Calu3 (cell line): ENCODE measurements around the gene LRRK1. TPM values are rescaled to one million over a fixed set of nuclear protein-coding genes. Genes with fewer than 3 reads are reported as not detected.
A peak's percentile ranks its signal among the peaks of the same experiment; 100 is the strongest.

Experiments used
- BruUV-seq: library from RNA; stranded (reverse); fragments of 400-500 nt; replicated peaks from 2 replicates; lab custom pipeline; 2021; lab: Mats Ljungman, UMichigan
- CTCF ChIA-PET: fragments of 300-600 bp; sonication (Branson Sonifier 250); formaldehyde crosslinking; loops from one replicate; lab custom pipeline; 2022; ENCODE audit warnings: antibody characterized with exemption; lab: Charles Lee
- DNase-seq: peaks from one replicate; pipeline ENCODE4 v3.0.0; 2022
- H3K27ac Mint-ChIP-seq: one replicate; pipeline ENCODE4 v1.8.0; 2022; ENCODE audit warnings: mixed read lengths; ENCODE audit not compliant: unreplicated experiment
- H3K27me3 Mint-ChIP-seq: one replicate; pipeline ENCODE4 v1.8.0; 2022; ENCODE audit warnings: mixed read lengths; ENCODE audit not compliant: unreplicated experiment
- H3K36me3 Mint-ChIP-seq: one replicate; pipeline ENCODE4 v1.8.0; 2022; ENCODE audit warnings: mild to moderate bottlenecking, moderate library complexity, mixed read lengths; ENCODE audit not compliant: insufficient read depth, unreplicated experiment
- H3K4me1 Mint-ChIP-seq: one replicate; pipeline ENCODE4 v1.8.0; 2022; ENCODE audit warnings: mild to moderate bottlenecking, low read depth, mixed read lengths; ENCODE audit not compliant: unreplicated experiment
- H3K4me3 Mint-ChIP-seq: one replicate; pipeline ENCODE4 v1.8.0; 2022; ENCODE audit warnings: mild to moderate bottlenecking, low read depth, moderate library complexity, mixed read lengths; ENCODE audit not compliant: unreplicated experiment
- H3K9me3 Mint-ChIP-seq: one replicate; pipeline ENCODE4 v1.8.0; 2022; ENCODE audit warnings: low read depth, mixed read lengths; ENCODE audit not compliant: unreplicated experiment
- intact Hi-C: fragments of 100-400 bp; cut with micrococcal nuclease; formaldehyde crosslinking; loops from one replicate; pipeline ENCODE4 v1.10.0; 2022; ENCODE audit not compliant: unreplicated experiment
- total RNA-seq: library from RNA; stranded (reverse); gene quantifications from 2 replicates; pipeline ENCODE4 v1.2.3, GENCODE V29; 2022
- TF ChIP-seq, protein P1 (sequence below): fragments of 200-600 bp; IDR thresholded peaks from one replicate; pipeline ENCODE4 v1.8.0; 2022; ENCODE audit warnings: antibody characterized with exemption; ENCODE audit not compliant: unreplicated experiment

LRRK1 gene
- total RNA-seq, 1 experiment from 2014 or later = 21.3 TPM

DNA sequence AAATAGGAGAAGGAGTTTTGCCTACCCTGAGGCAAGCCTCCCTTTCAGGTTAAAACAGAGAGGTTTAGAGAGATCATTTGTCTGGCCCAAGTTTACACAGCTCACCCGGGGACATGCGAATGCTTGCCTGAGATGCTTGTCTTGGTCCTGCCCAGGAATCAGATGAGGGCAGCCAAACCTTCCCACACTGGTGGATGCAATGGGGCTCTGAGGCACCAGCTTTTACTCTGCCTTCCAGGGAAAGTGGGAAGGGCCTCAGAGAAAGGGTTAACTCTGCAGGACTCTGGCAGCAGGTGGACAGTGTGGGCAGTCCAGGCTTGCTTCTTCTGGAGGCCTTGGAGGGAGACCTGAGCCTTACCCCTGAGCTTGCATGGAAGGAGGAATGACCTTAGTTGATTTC is 90.0 kb downstream of the LRRK1 start:
- Mint-ChIP-seq H3K4me3 (peak overlapping the region; percentile 89), H3K36me3 (peaks cover 34% of the 10 kb centered on the region), H3K9me3 (peaks cover 11% of the 10 kb centered on the region), H3K27me3 (no peaks in the 10 kb centered on the region), H3K4me1 (peaks cover 31% of the 10 kb centered on the region), H3K27ac (no peak overlapping the region)
- TF ChIP-seq, protein P1, sequence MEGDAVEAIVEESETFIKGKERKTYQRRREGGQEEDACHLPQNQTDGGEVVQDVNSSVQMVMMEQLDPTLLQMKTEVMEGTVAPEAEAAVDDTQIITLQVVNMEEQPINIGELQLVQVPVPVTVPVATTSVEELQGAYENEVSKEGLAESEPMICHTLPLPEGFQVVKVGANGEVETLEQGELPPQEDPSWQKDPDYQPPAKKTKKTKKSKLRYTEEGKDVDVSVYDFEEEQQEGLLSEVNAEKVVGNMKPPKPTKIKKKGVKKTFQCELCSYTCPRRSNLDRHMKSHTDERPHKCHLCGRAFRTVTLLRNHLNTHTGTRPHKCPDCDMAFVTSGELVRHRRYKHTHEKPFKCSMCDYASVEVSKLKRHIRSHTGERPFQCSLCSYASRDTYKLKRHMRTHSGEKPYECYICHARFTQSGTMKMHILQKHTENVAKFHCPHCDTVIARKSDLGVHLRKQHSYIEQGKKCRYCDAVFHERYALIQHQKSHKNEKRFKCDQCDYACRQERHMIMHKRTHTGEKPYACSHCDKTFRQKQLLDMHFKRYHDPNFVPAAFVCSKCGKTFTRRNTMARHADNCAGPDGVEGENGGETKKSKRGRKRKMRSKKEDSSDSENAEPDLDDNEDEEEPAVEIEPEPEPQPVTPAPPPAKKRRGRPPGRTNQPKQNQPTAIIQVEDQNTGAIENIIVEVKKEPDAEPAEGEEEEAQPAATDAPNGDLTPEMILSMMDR = no peak
- CTCF ChIA-PET = interaction anchor here (0.5 to 3.8 kb wide), 9 partner anchors 10 to 659 kb away, joined by 3 to 93 read pairs (median 5); partner anchors contain the start of gene LRRK1
- intact Hi-C loops = loop anchor here (5.0 kb wide), 2 partner anchors 287 to 657 kb away; no protein-coding TSS in a partner anchor
- no TSS peak for BruUV-seq
- DNase-seq = no peak

DNA sequence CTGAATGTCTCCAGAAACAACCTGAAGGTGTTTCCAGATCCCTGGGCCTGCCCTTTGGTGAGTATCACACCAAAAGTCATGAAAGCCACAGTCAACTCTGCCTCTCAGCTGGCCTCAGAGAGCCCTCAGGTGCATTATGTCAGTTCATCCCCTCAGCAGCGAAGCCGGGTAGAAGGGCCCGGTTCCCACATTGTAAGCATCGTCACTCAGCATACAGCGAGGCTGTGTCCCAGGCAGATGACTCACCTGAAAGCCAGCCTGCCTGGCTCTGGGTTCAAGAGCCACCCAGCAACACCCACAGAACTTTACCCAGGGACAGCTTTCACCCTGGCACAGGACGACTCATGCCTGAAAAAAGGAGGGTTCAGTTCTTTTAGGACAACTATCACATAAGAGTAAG is 91.6 kb downstream of the LRRK1 start:
- Mint-ChIP-seq H3K27ac (no peak overlapping the region), H3K4me3 (no peak overlapping the region), H3K4me1 (peaks cover 31% of the 10 kb centered on the region), H3K27me3 (no peaks in the 10 kb centered on the region), H3K9me3 (no peaks in the 10 kb centered on the region), H3K36me3 (peaks cover 34% of the 10 kb centered on the region)
- BruUV-seq = no TSS peak
- no peak for DNase-seq
- CTCF ChIA-PET = interaction anchor here (0.7 kb wide), 1 partner anchor 101 kb away, joined by 4 read pairs; no protein-coding TSS in a partner anchor
- intact Hi-C loops = loop anchor here (10.0 kb wide), 1 partner anchor 74 kb away; no protein-coding TSS in a partner anchor
- TF ChIP-seq, protein P1 = no peak

DNA sequence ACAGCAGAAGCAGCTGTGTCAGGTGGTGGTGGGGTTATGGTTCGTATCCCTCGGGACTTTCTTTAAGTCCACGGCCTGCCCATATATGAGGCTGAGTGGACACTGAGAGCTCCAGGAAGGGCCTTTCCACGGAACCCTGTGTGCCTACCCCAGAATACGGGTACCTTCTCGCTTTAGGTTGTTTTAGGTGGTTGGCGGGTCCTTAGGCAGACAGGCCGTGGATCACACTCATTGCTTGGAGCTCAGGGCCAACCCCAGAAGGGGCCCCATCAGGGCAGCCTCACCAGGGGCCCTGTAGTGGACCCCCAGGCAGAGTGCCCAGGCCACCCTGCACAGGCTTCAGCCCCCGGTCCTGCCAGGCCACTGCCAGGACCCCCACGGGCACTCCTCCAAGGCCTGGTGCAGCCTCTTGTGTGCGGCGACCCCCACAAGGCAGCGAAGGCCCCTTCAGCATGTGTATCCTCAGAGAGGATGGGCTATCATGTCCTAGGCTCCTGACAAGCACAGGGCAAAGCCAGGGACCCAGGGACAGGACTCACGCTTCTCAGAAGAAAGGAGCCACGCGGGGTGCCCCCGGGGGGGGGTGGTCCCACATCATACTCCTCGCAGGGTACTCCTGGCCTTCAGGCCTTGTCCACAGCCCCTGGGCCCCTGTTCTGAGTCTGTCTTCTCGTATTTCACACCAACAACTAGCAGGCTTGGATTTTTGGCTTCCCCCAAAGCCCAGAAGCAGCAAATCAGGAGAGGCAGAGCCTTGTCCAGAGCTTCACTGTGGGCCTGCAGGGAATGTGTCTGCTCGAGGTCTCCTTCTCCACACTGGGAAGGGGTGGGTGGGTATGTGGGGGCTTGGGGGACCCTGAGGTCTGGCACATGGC is 93.4 kb downstream of the LRRK1 start:
- H3K4me3 Mint-ChIP-seq = no peak overlapping the region
- H3K4me1 Mint-ChIP-seq = peaks cover 18% of the 10 kb centered on the region
- no peaks in the 10 kb centered on the region for H3K27me3 Mint-ChIP-seq
- BruUV-seq = no TSS peak
- DNase-seq = no peak
- intact Hi-C loops = loop anchor here (10.0 kb wide), 1 partner anchor 72 kb away; no protein-coding TSS in a partner anchor
- H3K36me3 Mint-ChIP-seq = peaks cover 31% of the 10 kb centered on the region
- no peak overlapping the region for H3K27ac Mint-ChIP-seq
- no peaks in the 10 kb centered on the region for H3K9me3 Mint-ChIP-seq
- CTCF ChIA-PET = interaction anchor here (0.7 kb wide), 1 partner anchor 340 kb away, joined by 4 read pairs; no protein-coding TSS in a partner anchor
- TF ChIP-seq, protein P1 = no peak

DNA sequence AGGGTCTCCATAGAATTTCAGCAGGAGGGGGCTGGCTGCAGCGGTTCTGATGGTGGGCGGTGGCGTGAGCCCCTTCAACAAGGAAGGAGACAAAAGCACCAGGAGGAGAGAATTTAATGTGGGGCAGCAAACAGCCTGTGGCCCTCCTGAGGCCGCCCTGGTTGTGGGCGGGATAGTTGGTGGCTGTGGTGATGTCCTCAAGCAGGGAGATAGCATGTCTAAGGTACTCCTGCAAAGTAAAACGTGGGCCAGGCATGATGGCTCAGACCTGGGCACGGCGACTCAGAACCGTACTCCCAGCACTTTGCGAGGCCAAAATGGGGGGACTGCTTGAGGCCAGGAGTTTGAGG is 94.0 kb downstream of the LRRK1 start:
- H3K36me3 Mint-ChIP-seq = peaks cover 25% of the 10 kb centered on the region
- no peak overlapping the region for H3K27ac Mint-ChIP-seq
- DNase-seq = no peak
- intact Hi-C loops = loop anchor here (10.0 kb wide), 1 partner anchor 72 kb away; no protein-coding TSS in a partner anchor
- BruUV-seq = no TSS peak
- TF ChIP-seq, protein P1 = no peak
- H3K4me1 Mint-ChIP-seq = peaks cover 11% of the 10 kb centered on the region
- no peaks in the 10 kb centered on the region for H3K27me3 Mint-ChIP-seq
- no peak overlapping the region for H3K4me3 Mint-ChIP-seq
- H3K9me3 Mint-ChIP-seq = no peaks in the 10 kb centered on the region
- CTCF ChIA-PET = interaction anchor here (0.7 kb wide), 1 partner anchor 341 kb away, joined by 4 read pairs; no protein-coding TSS in a partner anchor
